ENCODE data around the gene KMT2C.
"Not testable (repeated sequence)": the region's sequence is repeated elsewhere in the genome, so short reads cannot be mapped to it uniquely, and the experiment has no call there.

DNA sequence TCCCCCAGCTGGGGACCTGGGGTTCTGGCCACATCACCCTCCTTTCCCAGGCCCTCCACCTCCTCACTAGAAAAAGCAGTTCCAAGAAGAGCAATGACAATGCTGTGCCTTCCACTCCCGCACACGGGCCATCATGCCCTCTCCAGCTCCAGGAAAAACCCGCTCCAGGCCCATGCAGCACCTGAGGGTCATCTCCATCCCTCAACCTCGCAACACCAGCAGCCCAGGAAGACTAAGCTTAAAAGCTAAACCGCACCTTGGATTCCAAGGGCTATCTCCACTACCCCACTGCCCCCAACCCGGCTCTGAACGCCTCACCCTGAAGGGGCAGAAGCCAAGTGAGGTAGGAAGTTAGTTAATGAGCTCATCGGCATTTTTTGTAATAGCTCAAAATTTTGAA is 173.7 kb downstream of the KMT2C start:
- TF ChIP-seq ESRRA (CRISPR knock-in tag; IDR thresholded peaks at IDR 0.05; ENCODE audit: low read depth); POLR2AphosphoS5 (IDR thresholded peaks at IDR 0.05; ENCODE audit: low read depth, low read length): not testable (repeated sequence)
- TF ChIP-seq, protein P1, sequence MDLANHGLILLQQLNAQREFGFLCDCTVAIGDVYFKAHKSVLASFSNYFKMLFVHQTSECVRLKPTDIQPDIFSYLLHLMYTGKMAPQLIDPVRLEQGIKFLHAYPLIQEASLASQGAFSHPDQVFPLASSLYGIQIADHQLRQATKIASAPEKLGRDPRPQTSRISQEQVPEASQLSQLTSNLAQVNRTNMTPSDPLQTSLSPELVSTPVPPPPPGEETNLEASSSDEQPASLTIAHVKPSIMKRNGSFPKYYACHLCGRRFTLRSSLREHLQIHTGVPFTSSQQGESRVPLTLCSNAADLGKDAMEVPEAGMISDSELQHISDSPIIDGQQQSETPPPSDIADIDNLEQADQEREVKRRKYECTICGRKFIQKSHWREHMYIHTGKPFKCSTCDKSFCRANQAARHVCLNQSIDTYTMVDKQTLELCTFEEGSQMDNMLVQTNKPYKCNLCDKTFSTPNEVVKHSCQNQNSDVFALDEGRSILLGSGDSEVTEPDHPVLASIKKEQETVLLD (CRISPR knock-in tag; IDR thresholded peaks at IDR 0.05; ENCODE audit: low read depth): not testable (repeated sequence)
